BE2C (cell line): Measurements from ENCODE around the gene CDKL2.

Experiments used
- DNase-seq: peaks from one replicate; pipeline ENCODE4 v3.0.0-alpha.2; 2020
- H3K27me3 ChIP-seq: fragments of 250-450 bp; sonication (Bioruptor Pico); 2 replicates; pipeline ENCODE4 v1.5.1; 2020; ENCODE audit warnings: mild to moderate bottlenecking
- H3K36me3 ChIP-seq: fragments of 250-450 bp; sonication (Bioruptor Pico); 2 replicates; pipeline ENCODE4 v1.5.1; 2020; ENCODE audit warnings: mild to moderate bottlenecking
- H3K4me1 ChIP-seq: fragments of 250-450 bp; sonication (Bioruptor Pico); 2 replicates; pipeline ENCODE4 v1.5.1; 2020
- H3K4me3 ChIP-seq: 2 replicates; pipeline ENCODE4 v1.5.1; 2011; ENCODE audit warnings: low read depth, low read length
- H3K9me3 ChIP-seq: fragments of 250-450 bp; sonication (Bioruptor Pico); 2 replicates; pipeline ENCODE4 v1.5.1; 2020
- TF ChIP-seq, protein P1 (sequence below): IDR thresholded peaks from 2 replicates; pipeline ENCODE4 v1.5.1; 2012; ENCODE audit warnings: mild to moderate bottlenecking, low read depth, low read length

The CDKL2 gene

DNA sequence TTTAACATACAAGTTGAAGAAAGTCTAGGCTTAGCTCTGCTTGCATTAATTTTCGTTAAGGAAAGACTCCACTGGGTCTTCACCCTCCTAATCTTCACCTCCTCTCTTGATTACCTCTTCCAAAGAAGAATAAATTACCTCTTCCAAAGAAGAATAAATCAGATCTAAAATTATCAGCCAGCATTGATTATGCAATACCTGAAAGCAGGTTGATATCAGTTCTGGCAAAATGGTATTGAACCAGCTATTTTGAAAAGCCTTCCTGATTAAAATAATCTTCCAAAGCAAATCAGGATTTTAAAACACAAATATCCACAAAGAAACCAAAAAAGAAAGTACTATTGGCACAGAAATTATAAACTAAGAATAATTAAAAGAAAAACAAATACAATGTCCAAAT is 36.9 kb downstream of the CDKL2 start:
- no peaks in the 10 kb centered on the region for H3K27me3 ChIP-seq
- H3K4me1 ChIP-seq = no peaks in the 10 kb centered on the region
- H3K9me3 ChIP-seq = no peaks in the 10 kb centered on the region
- H3K36me3 ChIP-seq = no peaks in the 10 kb centered on the region
- no peak overlapping the region for H3K4me3 ChIP-seq
- TF ChIP-seq, protein P1, sequence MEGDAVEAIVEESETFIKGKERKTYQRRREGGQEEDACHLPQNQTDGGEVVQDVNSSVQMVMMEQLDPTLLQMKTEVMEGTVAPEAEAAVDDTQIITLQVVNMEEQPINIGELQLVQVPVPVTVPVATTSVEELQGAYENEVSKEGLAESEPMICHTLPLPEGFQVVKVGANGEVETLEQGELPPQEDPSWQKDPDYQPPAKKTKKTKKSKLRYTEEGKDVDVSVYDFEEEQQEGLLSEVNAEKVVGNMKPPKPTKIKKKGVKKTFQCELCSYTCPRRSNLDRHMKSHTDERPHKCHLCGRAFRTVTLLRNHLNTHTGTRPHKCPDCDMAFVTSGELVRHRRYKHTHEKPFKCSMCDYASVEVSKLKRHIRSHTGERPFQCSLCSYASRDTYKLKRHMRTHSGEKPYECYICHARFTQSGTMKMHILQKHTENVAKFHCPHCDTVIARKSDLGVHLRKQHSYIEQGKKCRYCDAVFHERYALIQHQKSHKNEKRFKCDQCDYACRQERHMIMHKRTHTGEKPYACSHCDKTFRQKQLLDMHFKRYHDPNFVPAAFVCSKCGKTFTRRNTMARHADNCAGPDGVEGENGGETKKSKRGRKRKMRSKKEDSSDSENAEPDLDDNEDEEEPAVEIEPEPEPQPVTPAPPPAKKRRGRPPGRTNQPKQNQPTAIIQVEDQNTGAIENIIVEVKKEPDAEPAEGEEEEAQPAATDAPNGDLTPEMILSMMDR = no peak
- no peak for DNase-seq

DNA sequence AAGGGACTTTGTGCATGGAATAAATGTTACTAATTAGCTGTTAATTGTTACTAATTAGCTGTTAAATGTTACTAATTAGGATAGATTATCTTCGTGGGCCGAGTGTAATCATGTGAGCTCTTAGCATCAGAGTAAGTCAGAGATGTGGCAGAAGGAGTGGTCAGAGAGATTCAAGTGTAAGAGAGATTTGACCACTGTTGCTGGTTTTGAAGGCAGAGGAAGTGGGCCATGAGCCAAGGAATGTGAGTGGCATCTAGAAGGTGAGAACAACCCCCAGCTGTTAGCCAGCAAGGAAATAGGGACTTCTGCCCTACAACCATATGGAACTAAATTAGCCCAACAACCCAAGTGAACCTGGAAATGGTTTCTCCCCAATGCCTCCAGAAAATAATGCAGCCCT is 46.3 kb downstream of the CDKL2 start:
- Histone ChIP-seq H3K4me1 (no peaks in the 10 kb centered on the region), H3K9me3 (no peaks in the 10 kb centered on the region), H3K4me3 (no peak overlapping the region), H3K27me3 (peaks cover 3% of the 10 kb centered on the region), H3K36me3 (no peaks in the 10 kb centered on the region)
- TF ChIP-seq, protein P1 = no peak
- DNase-seq = no peak

DNA sequence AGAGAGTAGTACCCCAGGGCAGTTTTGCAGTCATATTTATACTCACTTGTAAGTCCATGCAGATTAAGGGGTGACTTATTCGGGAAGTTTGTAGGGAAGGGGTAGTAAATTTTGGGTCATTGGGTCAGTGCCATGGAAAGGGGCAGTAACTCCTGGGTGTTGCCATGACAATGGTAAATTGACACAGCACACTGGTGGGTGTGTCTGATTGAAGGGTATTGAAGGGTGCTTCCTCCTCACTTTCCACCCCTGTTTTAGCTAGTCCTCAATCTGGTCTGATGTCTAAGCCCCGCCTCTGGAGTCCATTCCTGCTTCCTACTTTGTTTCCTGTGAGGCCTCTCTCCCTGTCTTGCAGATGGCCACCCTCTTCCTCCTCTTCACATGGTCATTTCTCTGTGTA is 62.6 kb downstream of the CDKL2 start:
- H3K9me3 ChIP-seq = no peaks in the 10 kb centered on the region
- no peak overlapping the region for H3K4me3 ChIP-seq
- DNase-seq = no peak
- H3K4me1 ChIP-seq = no peaks in the 10 kb centered on the region
- TF ChIP-seq, protein P1 = no peak
- peaks cover 18% of the 10 kb centered on the region for H3K27me3 ChIP-seq
- H3K36me3 ChIP-seq = no peaks in the 10 kb centered on the region

DNA sequence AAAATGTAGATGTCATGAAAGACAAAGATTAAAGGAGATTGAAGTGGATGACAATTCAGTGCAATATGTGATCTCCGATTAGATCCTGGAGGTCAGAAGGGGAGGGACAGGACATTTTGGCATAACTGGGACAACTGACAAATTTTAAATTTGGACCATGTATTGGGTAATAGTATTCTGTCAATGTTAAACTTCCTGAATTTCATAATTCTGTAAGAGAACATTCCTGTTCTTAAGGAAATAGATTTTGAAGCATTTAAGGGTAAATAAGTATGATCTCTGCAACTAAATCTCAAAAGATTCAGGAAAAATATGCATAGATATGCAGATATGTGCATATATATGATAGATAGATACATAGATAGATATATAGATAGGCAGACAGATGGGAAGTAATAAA is 63.4 kb downstream of the CDKL2 start:
- H3K9me3 ChIP-seq = no peaks in the 10 kb centered on the region
- DNase-seq = no peak
- TF ChIP-seq, protein P1 = no peak
- H3K4me3 ChIP-seq = no peak overlapping the region
- peaks cover 10% of the 10 kb centered on the region for H3K27me3 ChIP-seq
- no peaks in the 10 kb centered on the region for H3K36me3 ChIP-seq
- no peaks in the 10 kb centered on the region for H3K4me1 ChIP-seq

DNA sequence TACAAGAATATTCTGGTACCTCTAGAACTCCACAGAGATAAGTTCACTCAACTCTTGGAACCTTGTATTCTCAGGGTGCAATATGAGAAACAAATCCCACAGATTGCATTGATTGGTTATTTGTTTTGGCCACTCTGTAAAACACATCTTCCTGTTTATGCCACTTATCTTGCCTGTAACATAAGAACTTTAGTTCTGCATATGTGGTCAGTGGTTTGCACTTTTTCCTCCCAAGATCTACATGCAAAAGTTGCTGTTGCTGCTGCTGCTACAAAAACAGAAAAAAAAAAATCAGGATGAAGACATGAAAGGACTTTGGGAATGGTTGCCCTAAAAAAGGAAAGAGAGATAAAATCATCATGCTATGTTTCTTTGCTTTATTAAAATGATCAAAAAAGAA is 64.8 kb downstream of the CDKL2 start:
- H3K9me3 ChIP-seq = no peaks in the 10 kb centered on the region
- no peak overlapping the region for H3K4me3 ChIP-seq
- no peak for DNase-seq
- peaks cover 4% of the 10 kb centered on the region for H3K27me3 ChIP-seq
- no peaks in the 10 kb centered on the region for H3K4me1 ChIP-seq
- TF ChIP-seq, protein P1 = no peak
- H3K36me3 ChIP-seq = no peaks in the 10 kb centered on the region

DNA sequence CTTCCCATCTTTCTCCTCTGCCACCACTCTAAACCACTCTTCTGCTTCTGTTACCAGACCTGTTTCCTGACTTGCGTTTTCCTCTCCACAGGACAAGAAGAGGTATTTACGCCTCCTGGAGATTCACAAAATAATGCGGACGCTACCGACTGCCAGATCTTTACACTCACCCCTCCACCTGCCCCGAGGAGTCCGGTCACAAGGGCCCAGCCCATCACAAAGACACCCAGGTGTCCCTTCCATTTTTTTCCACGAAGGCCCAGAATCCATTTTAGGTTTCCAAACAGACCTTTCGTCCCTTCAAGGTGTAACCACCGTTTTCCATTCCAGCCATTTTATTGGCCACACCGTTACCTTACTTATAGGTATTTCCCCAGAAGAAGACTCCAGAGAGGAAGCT is 66.3 kb downstream of the CDKL2 start:
- TF ChIP-seq, protein P1 = no peak
- no peak for DNase-seq
- no peak overlapping the region for H3K4me3 ChIP-seq
- H3K27me3 ChIP-seq = peaks cover 4% of the 10 kb centered on the region
- H3K9me3 ChIP-seq = no peaks in the 10 kb centered on the region
- no peaks in the 10 kb centered on the region for H3K36me3 ChIP-seq
- H3K4me1 ChIP-seq = no peaks in the 10 kb centered on the region
